Measurements from ENCODE around the gene LASP1. TPM values are rescaled to one million over a fixed set of nuclear protein-coding genes. Genes with fewer than 3 reads are reported as not detected.

Gene LASP1
- total RNA-seq, 2 donors from 2014 or later: 87.2 to 219 TPM

- no peaks in the 10 kb centered on the region for H3K27me3 ChIP-seq (replicated peaks; ENCODE audit: insufficient read depth)
- peaks cover 14% of the 10 kb centered on the region for H3K36me3 ChIP-seq
- H3K4me1 ChIP-seq (ENCODE audit: control insufficient read depth in 1 of 2, low read depth in 2 of 2): peaks cover 61 to 80% of the 10 kb centered on the region in 2 donors
- no peaks in the 10 kb centered on the region for H3K9me3 ChIP-seq
- peak overlapping the region; percentile 100 for H3K4me3 ChIP-seq
- ATAC-seq (ENCODE audit: insufficient number of reproducible peaks, low FRiP score, low read depth): no peak
- peak overlapping the region; percentile 74 to 98 for H3K27ac ChIP-seq
- DNase-seq (ENCODE audit: low spot score): no peak
- TF ChIP-seq CTCF (IDR thresholded peaks at IDR 0.05): no peak
Measured at GRCh38 chr17:38874505-38875400, 4.9 kb downstream of the LASP1 start.

- ATAC-seq (ENCODE audit: insufficient number of reproducible peaks, low FRiP score, low read depth) (no peak), DNase-seq (ENCODE audit: low spot score) (no peak)
- no peak for TF ChIP-seq CTCF (IDR thresholded peaks at IDR 0.05)
- H3K27ac ChIP-seq: peak overlapping the region; percentile 74 to 98
- peaks cover 14% of the 10 kb centered on the region for H3K36me3 ChIP-seq
- H3K4me3 ChIP-seq: peak overlapping the region; percentile 100
- no peaks in the 10 kb centered on the region for H3K27me3 ChIP-seq (replicated peaks; ENCODE audit: insufficient read depth)
- H3K4me1 ChIP-seq (ENCODE audit: control insufficient read depth in 1 of 2, low read depth in 2 of 2): peaks cover 69 to 89% of the 10 kb centered on the region in 2 donors
- no peaks in the 10 kb centered on the region for H3K9me3 ChIP-seq
Measured at GRCh38 chr17:38875477-38876075, 5.7 kb downstream of the LASP1 start.

- H3K4me3 ChIP-seq: no peak overlapping the region
- ATAC-seq (ENCODE audit: insufficient number of reproducible peaks, low FRiP score, low read depth): no peak
- peak overlapping the region; percentile 3 to 63 for H3K27ac ChIP-seq
- no peaks in the 10 kb centered on the region for H3K9me3 ChIP-seq
- no peaks in the 10 kb centered on the region for H3K27me3 ChIP-seq (replicated peaks; ENCODE audit: insufficient read depth)
- DNase-seq (ENCODE audit: low spot score): no peak
- TF ChIP-seq CTCF (IDR thresholded peaks at IDR 0.05): no peak
- H3K4me1 ChIP-seq (ENCODE audit: control insufficient read depth in 1 of 2, low read depth in 2 of 2): peaks cover 80 to 98% of the 10 kb centered on the region in 2 donors
- H3K36me3 ChIP-seq: peaks cover 19% of the 10 kb centered on the region
Measured at GRCh38 chr17:38877130-38877851, 7.4 kb downstream of the LASP1 start.

GRCh38 chr17:38879878-38880665, 10.2 kb downstream of the LASP1 start:
- peaks cover 71 to 98% of the 10 kb centered on the region in 2 donors for H3K4me1 ChIP-seq (ENCODE audit: control insufficient read depth in 1 of 2, low read depth in 2 of 2)
- H3K27me3 ChIP-seq (replicated peaks; ENCODE audit: insufficient read depth): no peaks in the 10 kb centered on the region
- H3K27ac ChIP-seq: peak overlapping the region; percentile 64 to 70
- TF ChIP-seq CTCF (IDR thresholded peaks at IDR 0.05): no peak
- H3K4me3 ChIP-seq: peak overlapping the region; percentile 49
- ATAC-seq (ENCODE audit: insufficient number of reproducible peaks, low FRiP score, low read depth): no peak
- no peak for DNase-seq (ENCODE audit: low spot score)
- H3K36me3 ChIP-seq: peaks cover 19% of the 10 kb centered on the region
- no peaks in the 10 kb centered on the region for H3K9me3 ChIP-seq
